Measurements from ENCODE around the gene MINPP1. TPM values are rescaled to one million over a fixed set of nuclear protein-coding genes. Genes with fewer than 3 reads are reported as not detected.

Gene MINPP1
- total RNA-seq, 2 experiments from 2014 or later = 8.6 to 9.5 TPM

- H3K9me3 Mint-ChIP-seq = no peaks in the 10 kb centered on the region
- DNase-seq = no peak
- peaks cover 8% of the 10 kb centered on the region for H3K27me3 Mint-ChIP-seq
- peaks cover 31% of the 10 kb centered on the region for H3K4me1 Mint-ChIP-seq
- H3K4me3 Mint-ChIP-seq = peak overlapping the region; percentile 84
- ChIA-PET POLR2A (interaction anchor here (0.5 kb wide), 1 partner anchor 28 kb away, joined by 3 read pairs; no protein-coding TSS in a partner anchor), CTCF (interaction anchor here (0.6 to 1.3 kb wide), 4 partner anchors 17 to 292 kb away, joined by 3 to 4 read pairs (median 3); no protein-coding TSS in a partner anchor)
- H3K27ac Mint-ChIP-seq = peak overlapping the region; percentile 47
- H3K36me3 Mint-ChIP-seq (ENCODE audit: low read depth) = peaks cover 7% of the 10 kb centered on the region
These were observed 420 bp upstream of the MINPP1 start for GRCh38 chr10:87504307-87504639.

- Mint-ChIP-seq H3K36me3 (ENCODE audit: low read depth) (peaks cover 13% of the 10 kb centered on the region), H3K27ac (peak overlapping the region; percentile 82), H3K4me1 (peaks cover 31% of the 10 kb centered on the region), H3K27me3 (peaks cover 8% of the 10 kb centered on the region), H3K4me3 (peak overlapping the region; percentile 84), H3K9me3 (no peaks in the 10 kb centered on the region)
- ChIA-PET POLR2A (no interaction called here), CTCF (interaction anchor here (1.0 to 1.1 kb wide), 2 partner anchors 13 to 19 kb away, joined by 3 to 4 read pairs; no protein-coding TSS in a partner anchor)
- DNase-seq = peak; percentile 37
These were observed 846 bp downstream of the MINPP1 start for GRCh38 chr10:87505366-87506111.

- POLR2A ChIA-PET = no interaction called here
- no peak overlapping the region for H3K27ac Mint-ChIP-seq
- peaks cover 14% of the 10 kb centered on the region for H3K36me3 Mint-ChIP-seq (ENCODE audit: low read depth)
- no peak overlapping the region for H3K4me3 Mint-ChIP-seq
- no peaks in the 10 kb centered on the region for H3K9me3 Mint-ChIP-seq
- H3K4me1 Mint-ChIP-seq = peaks cover 31% of the 10 kb centered on the region
- no peak for DNase-seq
- H3K27me3 Mint-ChIP-seq = peaks cover 3% of the 10 kb centered on the region
- CTCF ChIA-PET = interaction anchor here (1.1 kb wide), 1 partner anchor 12 kb away, joined by 3 read pairs; no protein-coding TSS in a partner anchor
These were observed 2.3 kb downstream of the MINPP1 start for GRCh38 chr10:87506956-87507355.

- no peaks in the 10 kb centered on the region for H3K27me3 Mint-ChIP-seq
- ChIA-PET CTCF (interaction anchor here (0.6 kb wide), 1 partner anchor 722 kb away, joined by 3 read pairs; no protein-coding TSS in a partner anchor), POLR2A (no interaction called here)
- peaks cover 31% of the 10 kb centered on the region for H3K4me1 Mint-ChIP-seq
- peaks cover 14% of the 10 kb centered on the region for H3K36me3 Mint-ChIP-seq (ENCODE audit: low read depth)
- DNase-seq = no peak
- H3K4me3 Mint-ChIP-seq = no peak overlapping the region
- no peaks in the 10 kb centered on the region for H3K9me3 Mint-ChIP-seq
- H3K27ac Mint-ChIP-seq = no peak overlapping the region
These were observed 3.3 kb downstream of the MINPP1 start for GRCh38 chr10:87507879-87508483.

- Mint-ChIP-seq H3K36me3 (ENCODE audit: low read depth) (peaks cover 14% of the 10 kb centered on the region), H3K4me1 (peaks cover 27% of the 10 kb centered on the region), H3K4me3 (no peak overlapping the region), H3K9me3 (no peaks in the 10 kb centered on the region), H3K27ac (no peak overlapping the region), H3K27me3 (no peaks in the 10 kb centered on the region)
- no peak for DNase-seq
- ChIA-PET CTCF (no interaction called here), POLR2A (no interaction called here)
These were observed 4.1 kb downstream of the MINPP1 start for GRCh38 chr10:87508837-87509236.

GRCh38 chr10:87510025-87510424, 5.3 kb downstream of the MINPP1 start:
- Mint-ChIP-seq H3K4me3 (no peak overlapping the region), H3K27me3 (no peaks in the 10 kb centered on the region), H3K9me3 (no peaks in the 10 kb centered on the region), H3K36me3 (ENCODE audit: low read depth) (peaks cover 18% of the 10 kb centered on the region), H3K27ac (no peak overlapping the region), H3K4me1 (peaks cover 22% of the 10 kb centered on the region)
- POLR2A ChIA-PET = no interaction called here
- CTCF ChIA-PET = no interaction called here
- DNase-seq = no peak

- Mint-ChIP-seq H3K4me3 (no peak overlapping the region), H3K9me3 (no peaks in the 10 kb centered on the region), H3K27ac (no peak overlapping the region), H3K4me1 (peaks cover 10% of the 10 kb centered on the region), H3K27me3 (no peaks in the 10 kb centered on the region), H3K36me3 (ENCODE audit: low read depth) (peaks cover 19% of the 10 kb centered on the region)
- no peak for DNase-seq
- ChIA-PET CTCF (no interaction called here), POLR2A (no interaction called here)
These were observed 6.8 kb downstream of the MINPP1 start for GRCh38 chr10:87511526-87511925.

- no peak for DNase-seq
- Mint-ChIP-seq H3K36me3 (ENCODE audit: low read depth) (peaks cover 22% of the 10 kb centered on the region), H3K9me3 (peaks cover 2% of the 10 kb centered on the region), H3K27ac (no peak overlapping the region), H3K4me1 (no peaks in the 10 kb centered on the region), H3K27me3 (no peaks in the 10 kb centered on the region), H3K4me3 (no peak overlapping the region)
- ChIA-PET CTCF (interaction anchor here (1.0 to 1.4 kb wide), 2 partner anchors 11 to 12 kb away, joined by 3 read pairs; no protein-coding TSS in a partner anchor), POLR2A (no interaction called here)
These were observed 14.2 kb downstream of the MINPP1 start for GRCh38 chr10:87518937-87519336.

GRCh38 chr10:87519582-87519981, 14.9 kb downstream of the MINPP1 start:
- Mint-ChIP-seq H3K4me3 (no peak overlapping the region), H3K27me3 (no peaks in the 10 kb centered on the region), H3K36me3 (ENCODE audit: low read depth) (peaks cover 21% of the 10 kb centered on the region), H3K27ac (no peak overlapping the region), H3K4me1 (no peaks in the 10 kb centered on the region), H3K9me3 (peaks cover 2% of the 10 kb centered on the region)
- no peak for DNase-seq
- POLR2A ChIA-PET = no interaction called here
- CTCF ChIA-PET = interaction anchor here (1.0 kb wide), 1 partner anchor 10 kb away, joined by 3 read pairs; no protein-coding TSS in a partner anchor

- DNase-seq = no peak
- H3K9me3 Mint-ChIP-seq = peaks cover 6% of the 10 kb centered on the region
- H3K27me3 Mint-ChIP-seq = no peaks in the 10 kb centered on the region
- no peak overlapping the region for H3K27ac Mint-ChIP-seq
- no peaks in the 10 kb centered on the region for H3K4me1 Mint-ChIP-seq
- H3K36me3 Mint-ChIP-seq (ENCODE audit: low read depth) = peaks cover 36% of the 10 kb centered on the region
- ChIA-PET CTCF (interaction anchor here (1.1 kb wide), 1 partner anchor 19 kb away, joined by 4 read pairs; the partner anchor contains the start of gene MINPP1), POLR2A (no interaction called here)
- H3K4me3 Mint-ChIP-seq = no peak overlapping the region
These were observed 19.0 kb downstream of the MINPP1 start for GRCh38 chr10:87523731-87524130.

GRCh38 chr10:87524296-87524695, 19.6 kb downstream of the MINPP1 start:
- CTCF ChIA-PET = interaction anchor here (1.1 kb wide), 1 partner anchor 20 kb away, joined by 4 read pairs; the partner anchor contains the start of gene MINPP1

GRCh38 chr10:87531908-87532622, 27.4 kb downstream of the MINPP1 start:
- H3K9me3 Mint-ChIP-seq = peaks cover 3% of the 10 kb centered on the region
- peaks cover 7% of the 10 kb centered on the region for H3K4me1 Mint-ChIP-seq
- DNase-seq = no peak
- ChIA-PET POLR2A (interaction anchor here (0.6 kb wide), 1 partner anchor 27 kb away, joined by 3 read pairs; the partner anchor contains the start of gene MINPP1), CTCF (no interaction called here)
- no peak overlapping the region for H3K27ac Mint-ChIP-seq
- H3K4me3 Mint-ChIP-seq = no peak overlapping the region
- H3K27me3 Mint-ChIP-seq = no peaks in the 10 kb centered on the region
- H3K36me3 Mint-ChIP-seq (ENCODE audit: low read depth) = peaks cover 27% of the 10 kb centered on the region

More at GRCh38 chr10:87524296-87524695, 19.6 kb downstream of the MINPP1 start:
- POLR2A ChIA-PET = no interaction called here
- Mint-ChIP-seq H3K36me3 (ENCODE audit: low read depth) (peaks cover 40% of the 10 kb centered on the region), H3K27me3 (no peaks in the 10 kb centered on the region), H3K9me3 (peaks cover 8% of the 10 kb centered on the region), H3K4me3 (no peak overlapping the region), H3K4me1 (no peaks in the 10 kb centered on the region), H3K27ac (no peak overlapping the region)
- DNase-seq = no peak

GRCh38 chr10:87532696-87533095, 28.0 kb downstream of the MINPP1 start:
- H3K9me3 Mint-ChIP-seq = peaks cover 3% of the 10 kb centered on the region
- H3K36me3 Mint-ChIP-seq (ENCODE audit: low read depth) = peaks cover 24% of the 10 kb centered on the region
- H3K4me3 Mint-ChIP-seq = no peak overlapping the region
- peaks cover 12% of the 10 kb centered on the region for H3K4me1 Mint-ChIP-seq
- ChIA-PET POLR2A (interaction anchor here (0.6 kb wide), 1 partner anchor 28 kb away, joined by 3 read pairs; the partner anchor contains the start of gene MINPP1), CTCF (no interaction called here)
- no peaks in the 10 kb centered on the region for H3K27me3 Mint-ChIP-seq
- DNase-seq = no peak
- H3K27ac Mint-ChIP-seq = no peak overlapping the region

Measured in activated CD4-positive, alpha-beta T cell treated with anti-CD3 and anti-CD28 coated beads, Interleukin-2, amount 10 ng/mL, durations not matched to agents 7 days and 5 days (primary cell).